CD4-positive, alpha-beta T cell treated with Interleukin-12 subunit alpha and Interleukin-12 subunit beta, for 1 hour (primary cell): ENCODE data around the gene UQCC3.
A peak's percentile ranks its signal among the peaks of the same experiment; 100 is the strongest.
"Not testable (repeated sequence)": the region's sequence is repeated elsewhere in the genome, so short reads cannot be mapped to it uniquely, and the experiment has no call there.

Experiments used
- DNase-seq: peaks from one replicate; pipeline ENCODE4 v3.0.0-alpha.2; 2020

UQCC3 gene

GRCh38 chr11:62671608-62672389, at the start of gene UQCC3, which contains the start of gene LBHD1:
TSS of gene UQCC3 (plus strand) at chr11:62671673. CDS start at chr11:62671746, 73 bp downstream.
TSS of gene LBHD1 (minus strand) at chr11:62672267. CDS start at chr11:62670031, 2,236 bp downstream.
- peak; percentile 85 for DNase-seq

- DNase-seq = peak; percentile 17
Measured at GRCh38 chr11:62622476-62623089, 48.9 kb upstream of the UQCC3 start.

- DNase-seq = peak; percentile 23
Measured at GRCh38 chr11:62627713-62628112, 43.8 kb upstream of the UQCC3 start.

- no peak for DNase-seq
Measured at GRCh38 chr11:62632492-62632891, 39.0 kb upstream of the UQCC3 start.

GRCh38 chr11:62644220-62644619, 27.3 kb upstream of the UQCC3 start:
- DNase-seq = no peak

GRCh38 chr11:62645671-62645945, 25.9 kb upstream of the UQCC3 start:
- DNase-seq = no peak

- DNase-seq = peak; percentile 99
Measured at GRCh38 chr11:62645946-62646824, 25.3 kb upstream of the UQCC3 start, which contains the start of gene GANAB. TSS of gene GANAB (minus strand) at chr11:62646613. CDS start at chr11:62646599, 14 bp downstream.

- no peak for DNase-seq
Measured at GRCh38 chr11:62646825-62647608, 24.5 kb upstream of the UQCC3 start.

GRCh38 chr11:62647609-62648005, 23.9 kb upstream of the UQCC3 start:
- no peak for DNase-seq

- no peak for DNase-seq
Measured at GRCh38 chr11:62648185-62648966, 23.1 kb upstream of the UQCC3 start.

GRCh38 chr11:62648967-62649364, 22.5 kb upstream of the UQCC3 start:
- DNase-seq = no peak

GRCh38 chr11:62649486-62649885, 22.0 kb upstream of the UQCC3 start:
- no peak for DNase-seq

GRCh38 chr11:62650283-62650682, 21.2 kb upstream of the UQCC3 start:
- DNase-seq = not testable (repeated sequence)

GRCh38 chr11:62652161-62653006, 19.1 kb upstream of the UQCC3 start:
- DNase-seq = peak; percentile 73

GRCh38 chr11:62654297-62654696, 17.2 kb upstream of the UQCC3 start:
- no peak for DNase-seq

- no peak for DNase-seq
Measured at GRCh38 chr11:62656796-62657429, 14.6 kb upstream of the UQCC3 start.

- peak; percentile 63 for DNase-seq
Measured at GRCh38 chr11:62664405-62665074, 6.9 kb upstream of the UQCC3 start.

- peak; percentile 96 for DNase-seq
Measured at GRCh38 chr11:62665075-62665598, 6.3 kb upstream of the UQCC3 start, which contains the start of the genes C11orf98 and CSKMT. TSS of gene C11orf98 (minus strand) at chr11:62665210. CDS start at chr11:62665169, 41 bp downstream. TSS of gene CSKMT (plus strand) at chr11:62665312. CDS start at chr11:62665880, 568 bp downstream.

- peak; percentile 70 for DNase-seq
Measured at GRCh38 chr11:62665599-62666258, 5.7 kb upstream of the UQCC3 start.
